Activated naive CD4-positive, alpha-beta T cell treated with anti-CD3 and anti-CD28 coated beads, Interleukin-2, amount 50 U/mL, for 72 hours (primary cell): Measurements from ENCODE around the gene PLEKHN1. TPM values are rescaled to one million over a fixed set of nuclear protein-coding genes. Genes with fewer than 3 reads are reported as not detected.
A peak's percentile ranks its signal among the peaks of the same experiment; 100 is the strongest.
"Not testable (repeated sequence)": the region's sequence is repeated elsewhere in the genome, so short reads cannot be mapped to it uniquely, and the experiment has no call there.

Source experiments
- ATAC-seq, 2 donors: fragments of 150-1000 bp; cut with Tn5 transposase; 2 replicates each; pipeline ENCODE4 v1.10.0; 2021; ENCODE audit warnings: mild to moderate bottlenecking in 2 of 2, moderate library complexity in 2 of 2
- DNase-seq, 2 donors: peaks; one replicate each; pipeline ENCODE4 v3.0.0; 2021 to 2022; ENCODE audit warnings: low spot score in 2 of 2
- H3K27ac Mint-ChIP-seq, 2 donors: one replicate each; pipeline ENCODE4 v1.8.0; 2022; ENCODE audit warnings: mild to moderate bottlenecking in 2 of 2, mixed read lengths in 2 of 2
- H3K36me3 Mint-ChIP-seq, 2 donors: one replicate each; pipeline ENCODE4 v1.8.0; 2022; ENCODE audit warnings: mixed read lengths in 2 of 2
- H3K9me3 Mint-ChIP-seq, 2 donors: one replicate each; pipeline ENCODE4 v1.8.0; 2022; ENCODE audit warnings: mixed read lengths in 2 of 2
- total RNA-seq, 2 donors: library from RNA; stranded (reverse); gene quantifications; one replicate each; pipeline ENCODE4 v1.2.3, GENCODE V29; 2022

The PLEKHN1 gene
- total RNA-seq, 2 donors from 2014 or later, result 1.9 to 5.0 TPM

GRCh38 chr1:974687-975328 lies 8.5 kb downstream of the PLEKHN1 start:
- Mint-ChIP-seq H3K9me3 (no peaks in the 10 kb centered on the region), H3K36me3 (no peaks in the 10 kb centered on the region), H3K27ac (no peak overlapping the region)
- ATAC-seq, result no peak
- no peak for DNase-seq

DNA sequence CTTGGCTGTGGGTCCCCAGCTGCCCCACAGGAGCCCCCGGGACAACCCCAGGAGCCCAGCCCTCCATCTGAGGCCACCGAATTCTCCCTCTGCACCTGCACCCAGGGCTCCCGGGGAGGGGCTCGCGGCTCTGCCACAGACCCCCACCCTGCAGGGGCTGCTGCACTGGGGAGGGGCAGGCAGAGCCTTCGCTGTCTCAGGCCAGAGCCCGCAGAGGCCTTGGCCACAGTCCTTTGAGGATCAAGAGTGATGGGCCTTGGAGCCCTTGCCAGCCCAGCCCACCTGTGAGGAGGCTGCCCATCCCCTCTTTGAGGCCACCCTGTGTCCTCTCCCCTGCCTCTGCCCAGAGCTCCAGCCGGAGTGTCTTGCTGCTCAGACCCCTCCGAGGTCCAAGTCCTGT lies 9.1 kb downstream of the PLEKHN1 start:
- Mint-ChIP-seq H3K27ac (no peak overlapping the region), H3K9me3 (no peaks in the 10 kb centered on the region), H3K36me3 (no peaks in the 10 kb centered on the region)
- ATAC-seq, result no peak
- DNase-seq, result no peak

DNA sequence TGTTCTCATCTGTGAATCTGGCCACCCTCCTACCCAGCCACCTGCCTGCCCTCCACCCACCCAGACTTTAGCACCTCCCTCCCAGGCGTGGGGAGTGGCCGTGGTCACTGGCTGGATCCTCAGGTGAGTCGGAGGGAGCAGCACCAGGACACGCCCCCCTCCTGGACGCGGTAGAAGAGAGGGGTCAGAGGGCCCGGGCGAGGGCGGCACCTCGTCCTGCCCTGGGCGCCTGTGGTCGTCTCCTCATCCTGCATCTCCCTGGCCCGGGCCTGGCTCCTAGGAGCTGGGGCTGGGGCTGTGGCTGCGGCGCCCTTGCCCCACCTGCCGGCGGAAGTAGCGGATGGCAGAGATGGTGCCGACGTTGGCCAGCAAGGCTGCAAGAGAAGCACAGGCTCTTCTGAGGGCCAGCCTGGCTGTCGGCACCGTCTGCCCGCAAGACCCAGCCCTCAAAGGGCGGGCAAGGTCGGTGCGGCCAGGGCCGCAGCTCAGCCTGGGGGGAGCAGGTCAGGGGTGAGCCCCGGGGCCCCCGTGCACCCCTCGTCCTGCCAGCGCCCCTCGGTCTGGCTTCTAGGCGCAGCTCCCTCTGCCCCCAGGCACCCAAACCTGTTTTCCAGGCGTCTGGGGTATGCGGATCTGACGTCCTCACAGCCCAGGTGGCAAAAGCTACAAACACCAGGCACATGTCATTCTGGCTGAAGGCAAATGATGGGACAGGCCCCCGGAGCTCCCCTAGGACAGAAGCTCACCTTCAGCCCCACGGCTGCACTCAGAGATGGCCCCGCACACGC lies 9.8 kb downstream of the PLEKHN1 start:
- Mint-ChIP-seq H3K36me3 (no peaks in the 10 kb centered on the region), H3K27ac (no peak overlapping the region), H3K9me3 (no peaks in the 10 kb centered on the region)
- DNase-seq, result peak in 1 of 2 donors; percentile 75
- peak; percentile 91 to 92 for ATAC-seq

- ATAC-seq, result not testable (repeated sequence)
These were observed 10.5 kb downstream of the PLEKHN1 start for GRCh38 chr1:976791-977190.

DNA sequence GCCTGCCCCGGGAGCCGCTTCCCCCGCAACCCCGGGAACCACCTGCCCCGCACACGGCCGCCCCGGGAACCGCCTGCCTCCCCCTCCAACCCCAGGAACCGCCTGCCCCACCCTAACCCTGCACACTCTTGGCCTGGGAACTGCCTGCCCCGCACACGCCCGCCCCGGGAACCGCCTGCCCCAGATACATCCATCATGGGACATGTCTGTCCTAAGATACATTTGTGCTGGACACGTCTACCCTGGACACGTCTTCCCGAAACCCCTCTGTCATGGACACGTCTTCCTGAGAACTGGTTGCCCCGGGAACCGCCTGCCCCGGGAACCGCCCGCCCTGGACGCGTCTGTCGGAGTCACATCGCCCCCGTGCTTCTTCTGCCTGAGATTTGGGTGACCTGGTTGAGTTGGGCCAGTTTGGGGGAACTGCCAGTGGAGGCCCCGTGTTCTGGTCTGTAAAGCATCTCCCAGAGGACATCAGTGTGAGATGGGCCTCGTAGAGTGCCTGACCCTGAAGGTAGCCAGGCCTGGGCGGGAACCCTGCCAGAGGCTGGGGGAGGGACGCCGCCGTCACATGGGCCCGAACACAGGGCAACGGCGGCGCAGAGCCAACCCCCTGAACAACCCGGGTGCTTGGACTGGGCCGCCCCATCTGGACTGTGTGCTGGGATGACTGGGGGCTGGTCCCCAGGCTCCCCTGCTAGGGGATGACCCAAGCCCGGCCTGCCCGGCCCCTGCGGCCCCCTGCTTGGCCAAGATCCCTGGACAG lies 12.0 kb downstream of the PLEKHN1 start:
- no peak for ATAC-seq
- Mint-ChIP-seq H3K36me3 (no peaks in the 10 kb centered on the region), H3K9me3 (no peaks in the 10 kb centered on the region), H3K27ac (no peak overlapping the region)
- DNase-seq, result no peak

More at GRCh38 chr1:976791-977190, 10.5 kb downstream of the PLEKHN1 start:
- H3K9me3 Mint-ChIP-seq, H3K36me3 Mint-ChIP-seq, H3K27ac Mint-ChIP-seq, DNase-seq: not testable (repeated sequence)

DNA sequence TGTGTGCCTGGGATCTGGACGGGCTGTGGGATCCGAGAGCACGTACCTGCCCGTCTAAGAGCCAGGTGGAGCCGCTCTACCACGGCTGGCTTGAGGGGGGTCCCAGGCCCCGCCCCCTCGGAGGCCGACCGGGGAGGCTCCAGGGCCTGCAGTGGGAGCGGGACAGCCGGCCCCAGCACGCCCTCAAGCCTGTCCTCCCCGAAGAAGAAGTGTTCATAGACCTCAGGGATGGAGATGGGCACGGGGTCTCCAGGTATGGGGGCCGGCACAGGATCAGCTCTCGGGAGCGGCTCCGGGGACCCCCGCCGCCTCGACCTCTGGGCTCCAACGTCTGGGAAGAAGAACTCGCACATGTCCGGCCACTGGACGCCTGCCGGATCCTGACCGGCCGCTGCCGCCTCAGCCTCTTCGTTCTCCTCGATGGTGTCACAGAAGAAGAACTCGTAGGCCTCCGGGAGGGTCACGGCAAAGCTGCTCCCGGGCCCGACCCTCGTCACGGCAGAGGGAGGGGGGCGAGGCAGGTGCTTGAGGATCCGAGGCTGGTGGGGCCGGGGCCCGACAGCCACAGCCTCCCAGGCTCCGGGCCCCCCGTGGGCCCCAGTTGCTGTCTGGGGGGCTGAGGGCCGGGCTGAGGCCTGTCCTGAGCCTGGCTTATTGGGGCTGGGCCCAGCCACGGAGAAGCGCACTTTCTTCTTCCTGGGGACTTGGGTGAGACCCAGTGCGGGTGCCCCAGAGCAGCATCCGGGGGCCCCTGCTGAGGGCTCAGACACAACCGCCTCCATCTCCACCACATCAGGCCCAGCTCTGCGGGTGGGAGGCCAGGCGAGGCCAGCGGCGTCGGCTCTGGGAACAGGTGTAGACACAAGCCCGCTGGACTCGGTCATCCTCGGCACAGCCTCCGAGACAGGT lies 12.8 kb downstream of the PLEKHN1 start:
- Mint-ChIP-seq H3K36me3 (no peaks in the 10 kb centered on the region), H3K9me3 (no peaks in the 10 kb centered on the region), H3K27ac (no peak overlapping the region)
- DNase-seq, result no peak
- ATAC-seq, result no peak

- Mint-ChIP-seq H3K36me3 (no peaks in the 10 kb centered on the region), H3K27ac (no peak overlapping the region), H3K9me3 (no peaks in the 10 kb centered on the region)
- ATAC-seq (no peak), DNase-seq (no peak)
These were observed 13.4 kb downstream of the PLEKHN1 start for GRCh38 chr1:979744-980072.

GRCh38 chr1:980137-980571 lies 13.9 kb downstream of the PLEKHN1 start:
- Mint-ChIP-seq H3K27ac (no peak overlapping the region), H3K9me3 (no peaks in the 10 kb centered on the region), H3K36me3 (no peaks in the 10 kb centered on the region)
- ATAC-seq (no peak), DNase-seq (no peak)

GRCh38 chr1:980602-981395 lies 14.5 kb downstream of the PLEKHN1 start:
- no peak for ATAC-seq
- Mint-ChIP-seq H3K9me3 (no peaks in the 10 kb centered on the region), H3K27ac (peak overlapping the region in 1 of 2 donors; percentile 29), H3K36me3 (no peaks in the 10 kb centered on the region)
- peak in 1 of 2 donors; percentile 56 for DNase-seq

- Mint-ChIP-seq H3K9me3 (no peaks in the 10 kb centered on the region), H3K27ac (peak overlapping the region in 1 of 2 donors; percentile 29), H3K36me3 (no peaks in the 10 kb centered on the region)
- ATAC-seq (no peak), DNase-seq (no peak)
These were observed 15.2 kb downstream of the PLEKHN1 start for GRCh38 chr1:981491-981954.

DNA sequence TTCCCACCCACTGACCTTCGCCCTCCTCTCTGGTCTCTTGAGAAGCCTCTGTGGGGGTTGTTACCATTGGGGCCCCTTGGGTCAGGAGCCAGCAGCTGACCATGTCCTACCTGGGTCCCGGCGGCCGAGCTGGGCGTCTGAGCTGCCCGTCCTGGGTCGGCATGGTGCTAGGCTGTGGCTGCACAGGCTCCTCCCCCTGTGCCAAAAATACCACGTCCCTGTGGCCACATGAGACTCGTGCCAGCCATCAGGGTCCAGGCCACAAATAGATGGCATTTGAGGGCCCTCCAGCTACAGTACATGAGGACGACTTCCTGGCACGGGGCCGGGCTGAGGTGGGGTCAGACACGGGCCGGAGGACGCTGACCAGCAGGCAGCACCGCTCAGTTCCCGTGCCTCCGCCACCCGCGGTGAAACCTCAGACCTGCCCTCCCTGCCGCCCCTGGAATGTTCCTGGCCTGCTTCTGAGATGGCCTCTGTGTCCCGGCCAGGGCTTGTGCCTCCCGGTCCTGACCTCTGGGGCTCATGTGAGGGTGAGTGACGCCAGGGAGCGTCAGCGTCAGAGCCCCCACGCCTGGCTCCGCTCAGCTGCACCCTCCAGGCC lies 15.8 kb downstream of the PLEKHN1 start, which contains the start of gene PERM1:
Gene PERM1, minus strand, starts transcription at position 139 of the 604 bp plus-strand sequence. CDS start 1,064 bp downstream, outside the sequence.
- Mint-ChIP-seq H3K27ac (peak within 1 kb of the TSS in 1 of 2 donors; percentile 29), H3K9me3 (no peaks in the 10 kb centered on the region), H3K36me3 (no peaks in the 10 kb centered on the region)
- no peak for ATAC-seq
- DNase-seq, result no peak

DNA sequence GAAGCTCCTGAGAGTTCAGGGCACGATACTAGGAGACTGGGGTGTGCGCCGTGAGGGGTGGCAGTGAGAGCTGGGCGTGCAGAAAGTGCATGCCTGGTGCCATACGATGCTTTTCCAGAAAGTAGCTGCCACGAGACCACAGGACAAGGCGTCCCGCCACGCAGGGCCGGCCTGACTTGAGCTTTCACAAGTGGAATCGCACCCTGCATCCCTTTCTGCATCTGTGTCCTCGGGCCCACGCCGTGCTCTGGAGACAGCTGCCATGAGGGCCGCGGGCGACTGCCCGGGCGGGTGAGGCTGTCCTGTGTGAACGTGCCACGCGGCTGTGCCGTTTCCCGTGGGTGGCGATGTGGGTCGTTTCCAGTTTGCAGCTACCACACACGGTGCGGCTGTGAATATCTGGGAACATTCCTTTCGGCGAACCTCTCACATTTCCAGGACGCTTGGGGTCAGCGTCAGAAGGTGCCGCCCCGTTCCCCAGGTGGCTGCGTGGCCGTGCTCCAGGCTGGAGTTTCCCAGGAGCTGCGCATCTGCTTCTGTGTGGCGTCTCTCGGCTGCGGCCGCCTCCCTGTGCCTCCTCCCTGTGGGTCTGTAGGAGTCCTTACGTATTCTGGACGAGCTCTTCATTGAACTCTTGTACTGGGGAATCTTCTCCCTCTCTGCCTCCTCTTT lies 16.6 kb downstream of the PLEKHN1 start:
- DNase-seq (no peak), ATAC-seq (no peak)
- Mint-ChIP-seq H3K36me3 (no peaks in the 10 kb centered on the region), H3K27ac (no peak overlapping the region), H3K9me3 (no peaks in the 10 kb centered on the region)

GRCh38 chr1:983798-984475 lies 17.7 kb downstream of the PLEKHN1 start:
- Mint-ChIP-seq H3K9me3 (peaks cover 0 to 3% of the 10 kb centered on the region in 2 donors), H3K27ac (no peak overlapping the region), H3K36me3 (peaks cover 0 to 7% of the 10 kb centered on the region in 2 donors)
- DNase-seq, result peak in 1 of 2 donors; percentile 73
- ATAC-seq, result peak; percentile 82 to 86

- DNase-seq (no peak), ATAC-seq (no peak)
- Mint-ChIP-seq H3K9me3 (peaks cover 0 to 7% of the 10 kb centered on the region in 2 donors), H3K27ac (no peak overlapping the region), H3K36me3 (peaks cover 0 to 10% of the 10 kb centered on the region in 2 donors)
These were observed 18.2 kb downstream of the PLEKHN1 start for GRCh38 chr1:984476-984814.
